Measurements from ENCODE around the gene SCMH1. TPM values are rescaled to one million over a fixed set of nuclear protein-coding genes. Genes with fewer than 3 reads are reported as not detected.

SCMH1 gene
- total RNA-seq, 1 experiment from 2014 or later: 39.5 TPM

- H3K79me2 ChIP-seq (ENCODE audit: low read depth): peaks cover 34% of the 10 kb centered on the region
These were observed 6.2 kb downstream of the SCMH1 start for GRCh38 chr1:41235893-41236292.

GRCh38 chr1:41233708-41234107, 8.4 kb downstream of the SCMH1 start:
- Histone ChIP-seq H4K20me1 (ENCODE audit: insufficient read depth) (no peaks in the 10 kb centered on the region), H3K4me1 (replicated peaks; ENCODE audit: insufficient read depth) (peaks cover 16% of the 10 kb centered on the region), H3K36me3 (ENCODE audit: low read depth) (no peaks in the 10 kb centered on the region), H2AFZ (no peak overlapping the region), H3F3A (ENCODE audit: insufficient read depth, low read depth) (peaks cover 6% of the 10 kb centered on the region; the same call in 1 of the 2 replicates), H3K27me3 (ENCODE audit: insufficient read depth, low read depth) (no peaks in the 10 kb centered on the region), H3K9me2 (ENCODE audit: insufficient read depth) (no peaks in the 10 kb centered on the region), H3K27ac (no peak overlapping the region), H3K4me3 (no peak overlapping the region), H3K79me2 (ENCODE audit: low read depth) (peaks cover 19% of the 10 kb centered on the region), H3K9me3 (ENCODE audit: insufficient read depth, low read depth) (no peaks in the 10 kb centered on the region), H3K4me2 (no peak overlapping the region)
- no peak for DNase-seq
- no TSS peak for BruUV-seq (replicated peaks)
- intact Hi-C loops (cut with micrococcal nuclease; ENCODE audit: unreplicated experiment): no loop called here
- TF ChIP-seq EZH2 (IDR thresholded peaks at IDR 0.05; ENCODE audit: low read depth): no peak
- TF ChIP-seq CTCF (conservative IDR thresholded peaks at IDR 0.05): no peak
- ChIA-PET POLR2A (ENCODE audit: unreplicated experiment) (no interaction called here), CTCF (no interaction called here)

More at GRCh38 chr1:41235893-41236292, 6.2 kb downstream of the SCMH1 start:
- Histone ChIP-seq H3K27me3 (ENCODE audit: insufficient read depth, low read depth) (no peaks in the 10 kb centered on the region), H3F3A (ENCODE audit: insufficient read depth, low read depth) (peaks cover 24% of the 10 kb centered on the region), H3K9me3 (ENCODE audit: insufficient read depth, low read depth) (no peaks in the 10 kb centered on the region), H3K9me2 (ENCODE audit: insufficient read depth) (no peaks in the 10 kb centered on the region), H4K20me1 (ENCODE audit: insufficient read depth) (no peaks in the 10 kb centered on the region), H3K4me2 (no peak overlapping the region), H3K27ac (no peak overlapping the region), H3K4me3 (no peak overlapping the region), H3K36me3 (ENCODE audit: low read depth) (no peaks in the 10 kb centered on the region), H3K4me1 (replicated peaks; ENCODE audit: insufficient read depth) (peaks cover 38% of the 10 kb centered on the region), H2AFZ (no peak overlapping the region)
- ChIA-PET POLR2A (ENCODE audit: unreplicated experiment) (no interaction called here), CTCF (no interaction called here)
- BruUV-seq (replicated peaks): no TSS peak
- intact Hi-C loops (cut with micrococcal nuclease; ENCODE audit: unreplicated experiment): loop anchor here (5.0 kb wide), 1 partner anchor 189 kb away; no protein-coding TSS in a partner anchor
- TF ChIP-seq CTCF (conservative IDR thresholded peaks at IDR 0.05) (no peak), EZH2 (IDR thresholded peaks at IDR 0.05; ENCODE audit: low read depth) (no peak)
- DNase-seq: no peak

GRCh38 chr1:41232305-41232704, 9.8 kb downstream of the SCMH1 start:
- Histone ChIP-seq H2AFZ (no peak overlapping the region), H3K9me3 (ENCODE audit: insufficient read depth, low read depth) (no peaks in the 10 kb centered on the region), H3K79me2 (ENCODE audit: low read depth) (peaks cover 12% of the 10 kb centered on the region), H3K4me1 (replicated peaks; ENCODE audit: insufficient read depth) (peaks cover 2% of the 10 kb centered on the region; the same call in 1 of the 2 replicates), H3K27ac (no peak overlapping the region), H3K27me3 (ENCODE audit: insufficient read depth, low read depth) (no peaks in the 10 kb centered on the region), H3K4me3 (no peak overlapping the region), H3K9me2 (ENCODE audit: insufficient read depth) (no peaks in the 10 kb centered on the region), H3K4me2 (no peak overlapping the region), H3K36me3 (ENCODE audit: low read depth) (no peaks in the 10 kb centered on the region), H3F3A (ENCODE audit: insufficient read depth, low read depth) (no peaks in the 10 kb centered on the region), H4K20me1 (ENCODE audit: insufficient read depth) (no peaks in the 10 kb centered on the region)
- intact Hi-C loops (cut with micrococcal nuclease; ENCODE audit: unreplicated experiment): no loop called here
- ChIA-PET CTCF (no interaction called here), POLR2A (ENCODE audit: unreplicated experiment) (no interaction called here)
- no peak for DNase-seq
- BruUV-seq (replicated peaks): no TSS peak
- TF ChIP-seq CTCF (conservative IDR thresholded peaks at IDR 0.05): no peak
- no peak for TF ChIP-seq EZH2 (IDR thresholded peaks at IDR 0.05; ENCODE audit: low read depth)
